MM.1S (cell line): ENCODE data around the gene CC2D2A.

Experiments
- DNase-seq: peaks from one replicate; pipeline ENCODE4 v3.0.0-alpha.2; 2015
- H2AFZ ChIP-seq: fragments of 300-600 bp; sonication (generic); 2 replicates; pipeline ENCODE4 v1.6.0; 2016; ENCODE audit warnings: antibody characterized with exemption, low read length
- H3F3A ChIP-seq: fragments of 300-600 bp; sonication (generic); 2 replicates; pipeline ENCODE4 v1.6.1; 2016; ENCODE audit warnings: mild to moderate bottlenecking, antibody characterized with exemption, low read length, moderate library complexity, mixed read lengths; ENCODE audit not compliant: insufficient read depth
- H3K27ac ChIP-seq: fragments of 300-600 bp; sonication (generic); 2 replicates; pipeline ENCODE4 v1.5.1; 2016; ENCODE audit warnings: mild to moderate bottlenecking, low read length
- H3K27me3 ChIP-seq: fragments of 300-600 bp; sonication (generic); replicated peaks from 2 replicates; pipeline ENCODE4 v1.6.0; 2016; ENCODE audit warnings: low read length; ENCODE audit not compliant: insufficient read depth
- H3K36me3 ChIP-seq: fragments of 300-600 bp; sonication (generic); replicated peaks from 2 replicates; pipeline ENCODE4 v1.6.1; 2016; ENCODE audit warnings: mild to moderate bottlenecking, low read length, mixed read lengths; ENCODE audit not compliant: insufficient read depth
- H3K4me1 ChIP-seq: fragments of 300-600 bp; sonication (generic); 2 replicates; pipeline ENCODE4 v1.6.1; 2016; ENCODE audit warnings: low read length, mixed read lengths
- H3K4me2 ChIP-seq: fragments of 300-600 bp; sonication (generic); 2 replicates; pipeline ENCODE4 v1.6.0; 2016; ENCODE audit warnings: low read depth, low read length
- H3K4me3 ChIP-seq: fragments of 300-600 bp; sonication (generic); 2 replicates; pipeline ENCODE4 v1.5.1; 2016; ENCODE audit warnings: low read length, mixed read lengths
- H3K79me2 ChIP-seq: fragments of 300-600 bp; sonication (generic); 2 replicates; pipeline ENCODE4 v1.6.1; 2016; ENCODE audit warnings: mixed run types, low read length, mixed read lengths
- H3K9ac ChIP-seq: fragments of 300-600 bp; sonication (generic); 2 replicates; pipeline ENCODE4 v1.6.1; 2016; ENCODE audit warnings: low read length, mixed read lengths
- H3K9me2 ChIP-seq: fragments of 300-600 bp; sonication (generic); replicated peaks from 2 replicates; pipeline ENCODE4 v1.6.1; 2016; ENCODE audit warnings: mild to moderate bottlenecking, low read length, mixed read lengths; ENCODE audit not compliant: insufficient read depth
- H3K9me3 ChIP-seq: fragments of 300-600 bp; sonication (generic); replicated peaks from 2 replicates; pipeline ENCODE4 v1.6.1; 2016; ENCODE audit warnings: mild to moderate bottlenecking, low read length, mixed read lengths; ENCODE audit not compliant: insufficient read depth
- H4K20me1 ChIP-seq: fragments of 300-600 bp; sonication (generic); 2 replicates; pipeline ENCODE4 v1.6.1; 2016; ENCODE audit warnings: mild to moderate bottlenecking, low read length, moderate library complexity, mixed read lengths; ENCODE audit not compliant: insufficient read depth
- EZH2 ChIP-seq: fragments of 300-600 bp; sonication (generic); optimal IDR thresholded peaks from 2 replicates; pipeline ENCODE3; 2017; ENCODE audit warnings: low read depth, mild to moderate bottlenecking, antibody characterized with exemption, low read length, mixed read lengths
- EZH2phosphoT487 ChIP-seq: fragments of 300-600 bp; sonication (generic); IDR thresholded peaks from 2 replicates; pipeline ENCODE4 v1.6.1; 2018; ENCODE audit warnings: antibody characterized with exemption, low read length
- TF ChIP-seq, protein P1 (sequence below): fragments of 300-600 bp; sonication (generic); IDR thresholded peaks from 2 replicates; pipeline ENCODE4 v1.5.1; 2016; ENCODE audit warnings: antibody characterized with exemption, low read length, mixed read lengths

The CC2D2A gene

DNA sequence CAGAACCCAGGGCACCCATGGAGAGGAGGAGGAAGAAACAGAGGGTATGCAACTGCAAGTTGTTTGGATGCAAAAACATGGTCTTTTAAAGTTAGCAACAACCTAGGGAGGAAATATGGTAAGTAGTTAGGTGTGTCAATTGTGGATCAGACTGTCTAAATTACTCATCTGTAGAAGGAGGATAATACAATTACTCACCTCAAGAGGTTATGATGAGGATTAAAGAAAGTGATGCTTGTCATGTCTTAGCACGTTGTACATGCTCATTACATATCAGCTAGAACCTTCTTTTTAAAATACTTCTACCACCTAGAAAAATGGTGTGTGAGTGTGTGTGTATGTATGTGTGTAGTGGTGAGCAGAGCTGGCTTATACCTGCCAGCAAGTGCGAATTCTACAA, 44.2 kb upstream of the CC2D2A start:
- Histone ChIP-seq H3K9ac (no peak overlapping the region), H3K9me3 (no peaks in the 10 kb centered on the region), H4K20me1 (no peaks in the 10 kb centered on the region), H3K9me2 (no peaks in the 10 kb centered on the region), H3K4me2 (no peak overlapping the region), H3K27ac (no peak overlapping the region), H3F3A (no peaks in the 10 kb centered on the region), H3K4me1 (no peaks in the 10 kb centered on the region), H3K79me2 (no peaks in the 10 kb centered on the region), H3K27me3 (no peaks in the 10 kb centered on the region), H3K4me3 (no peak overlapping the region), H3K36me3 (no peaks in the 10 kb centered on the region), H2AFZ (no peak overlapping the region)
- DNase-seq: no peak
- TF ChIP-seq EZH2 (no peak), EZH2phosphoT487 (no peak)
- TF ChIP-seq, protein P1, sequence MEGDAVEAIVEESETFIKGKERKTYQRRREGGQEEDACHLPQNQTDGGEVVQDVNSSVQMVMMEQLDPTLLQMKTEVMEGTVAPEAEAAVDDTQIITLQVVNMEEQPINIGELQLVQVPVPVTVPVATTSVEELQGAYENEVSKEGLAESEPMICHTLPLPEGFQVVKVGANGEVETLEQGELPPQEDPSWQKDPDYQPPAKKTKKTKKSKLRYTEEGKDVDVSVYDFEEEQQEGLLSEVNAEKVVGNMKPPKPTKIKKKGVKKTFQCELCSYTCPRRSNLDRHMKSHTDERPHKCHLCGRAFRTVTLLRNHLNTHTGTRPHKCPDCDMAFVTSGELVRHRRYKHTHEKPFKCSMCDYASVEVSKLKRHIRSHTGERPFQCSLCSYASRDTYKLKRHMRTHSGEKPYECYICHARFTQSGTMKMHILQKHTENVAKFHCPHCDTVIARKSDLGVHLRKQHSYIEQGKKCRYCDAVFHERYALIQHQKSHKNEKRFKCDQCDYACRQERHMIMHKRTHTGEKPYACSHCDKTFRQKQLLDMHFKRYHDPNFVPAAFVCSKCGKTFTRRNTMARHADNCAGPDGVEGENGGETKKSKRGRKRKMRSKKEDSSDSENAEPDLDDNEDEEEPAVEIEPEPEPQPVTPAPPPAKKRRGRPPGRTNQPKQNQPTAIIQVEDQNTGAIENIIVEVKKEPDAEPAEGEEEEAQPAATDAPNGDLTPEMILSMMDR: no peak

DNA sequence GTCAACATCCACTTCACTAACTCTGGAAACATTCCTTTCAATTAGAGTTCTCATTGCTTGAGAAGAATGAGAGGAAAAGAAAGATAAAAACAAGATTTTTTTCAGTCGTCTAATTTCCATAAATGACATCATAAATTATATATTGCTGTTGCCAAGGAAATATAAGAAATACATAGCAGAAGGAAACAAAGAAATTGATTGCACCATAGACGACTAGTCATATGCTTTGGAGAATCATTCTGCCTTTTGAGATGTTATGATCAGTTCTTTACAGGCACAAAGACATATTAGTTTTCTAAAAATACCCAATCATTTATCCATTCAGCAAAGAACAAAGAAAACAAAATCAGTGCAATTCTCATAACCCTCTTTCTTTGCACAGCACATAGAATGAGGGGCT, 42.5 kb upstream of the CC2D2A start:
- no peak overlapping the region for H3K4me3 ChIP-seq
- H3K4me1 ChIP-seq: no peaks in the 10 kb centered on the region
- no peaks in the 10 kb centered on the region for H3F3A ChIP-seq
- no peak overlapping the region for H3K4me2 ChIP-seq
- no peak for TF ChIP-seq EZH2phosphoT487
- TF ChIP-seq, protein P1: no peak
- TF ChIP-seq EZH2: no peak
- H3K9me2 ChIP-seq: no peaks in the 10 kb centered on the region
- H3K36me3 ChIP-seq: no peaks in the 10 kb centered on the region
- no peak overlapping the region for H3K9ac ChIP-seq
- no peaks in the 10 kb centered on the region for H4K20me1 ChIP-seq
- no peaks in the 10 kb centered on the region for H3K79me2 ChIP-seq
- no peak for DNase-seq
- no peaks in the 10 kb centered on the region for H3K27me3 ChIP-seq
- H3K27ac ChIP-seq: no peak overlapping the region
- H3K9me3 ChIP-seq: no peaks in the 10 kb centered on the region
- no peak overlapping the region for H2AFZ ChIP-seq

- no peaks in the 10 kb centered on the region for H3K27me3 ChIP-seq
- H4K20me1 ChIP-seq: no peaks in the 10 kb centered on the region
- TF ChIP-seq EZH2phosphoT487: no peak
- no peak for TF ChIP-seq EZH2
- TF ChIP-seq, protein P1: no peak
- H3K9ac ChIP-seq: no peak within 1 kb of the TSS
- no peak within 1 kb of the TSS for H3K27ac ChIP-seq
- no peak within 1 kb of the TSS for H3K4me2 ChIP-seq
- no peak for DNase-seq
- no peaks in the 10 kb centered on the region for H3K9me2 ChIP-seq
- H3K4me1 ChIP-seq: no peaks in the 10 kb centered on the region
- no peaks in the 10 kb centered on the region for H3F3A ChIP-seq
- H3K79me2 ChIP-seq: no peaks in the 10 kb centered on the region
- H2AFZ ChIP-seq: no peak within 1 kb of the TSS
- no peaks in the 10 kb centered on the region for H3K9me3 ChIP-seq
- no peak within 1 kb of the TSS for H3K4me3 ChIP-seq
- H3K36me3 ChIP-seq: no peaks in the 10 kb centered on the region
Observed at GRCh38 chr4:15427701-15428100, 42.0 kb upstream of the CC2D2A start, which contains the start of gene C1QTNF7. Gene C1QTNF7 (plus strand): TSS chr4:15428033. CDS start chr4:15435744, 7,711 bp downstream.
